WTC11 (cell line): ENCODE data around the gene NEK11.

Experiments
- CTCF ChIP-seq: fragments of 200-600 bp; IDR thresholded peaks from 2 replicates; pipeline ENCODE4 v1.8.0; 2022; ENCODE audit warnings: antibody characterized with exemption
- ELF4 ChIP-seq: sonication (generic); formaldehyde crosslinking; IDR thresholded peaks from 2 replicates; pipeline ENCODE4 v1.8.1; 2022; ENCODE audit warnings: low read depth, mild to moderate bottlenecking, moderate library complexity, missing genetic modification reagents
- FOXK1 ChIP-seq: sonication (generic); formaldehyde crosslinking; IDR thresholded peaks from 2 replicates; pipeline ENCODE4 v1.8.0; 2022; ENCODE audit warnings: mild to moderate bottlenecking, moderate library complexity, missing genetic modification reagents
- GABPB1 ChIP-seq: sonication (generic); formaldehyde crosslinking; IDR thresholded peaks from 2 replicates; pipeline ENCODE4 v1.8.1; 2023; ENCODE audit warnings: mild to moderate bottlenecking, missing genetic modification reagents
- IRF1 ChIP-seq: sonication (generic); formaldehyde crosslinking; IDR thresholded peaks from 2 replicates; pipeline ENCODE4 v1.8.0; 2023; ENCODE audit warnings: missing genetic modification reagents
- JUN ChIP-seq: sonication (generic); formaldehyde crosslinking; IDR thresholded peaks from 2 replicates; pipeline ENCODE4 v1.8.0; 2023; ENCODE audit warnings: mild to moderate bottlenecking, missing genetic modification reagents
- KAT7 ChIP-seq: sonication (generic); formaldehyde crosslinking; IDR thresholded peaks from 2 replicates; pipeline ENCODE4 v1.8.1; 2023; ENCODE audit warnings: missing genetic modification reagents, mild to moderate bottlenecking, borderline replicate concordance
- SP1 ChIP-seq: sonication (generic); formaldehyde crosslinking; conservative IDR thresholded peaks from 2 replicates; pipeline ENCODE4 v1.8.1; 2022; ENCODE audit warnings: missing genetic modification reagents
- USF2 ChIP-seq: sonication (generic); formaldehyde crosslinking; IDR thresholded peaks from 2 replicates; pipeline ENCODE4 v1.8.1; 2023; ENCODE audit warnings: mild to moderate bottlenecking, missing genetic modification reagents, moderate library complexity
- ZNF416 ChIP-seq: fragments of 250-450 bp; sonication (Bioruptor Pico); IDR thresholded peaks from 2 replicates; pipeline ENCODE4 v1.9.0; 2021; ENCODE audit warnings: mild to moderate bottlenecking, inconsistent platforms
- TF ChIP-seq, protein P1 (sequence below): sonication (generic); formaldehyde crosslinking; IDR thresholded peaks from 2 replicates; pipeline ENCODE4 v1.8.0; 2022; ENCODE audit warnings: mild to moderate bottlenecking, missing genetic modification reagents
- TF ChIP-seq, protein P2 (sequence below): sonication (generic); formaldehyde crosslinking; IDR thresholded peaks from 2 replicates; pipeline ENCODE4 v1.8.0; 2022; ENCODE audit warnings: mild to moderate bottlenecking, missing genetic modification reagents

DNA sequence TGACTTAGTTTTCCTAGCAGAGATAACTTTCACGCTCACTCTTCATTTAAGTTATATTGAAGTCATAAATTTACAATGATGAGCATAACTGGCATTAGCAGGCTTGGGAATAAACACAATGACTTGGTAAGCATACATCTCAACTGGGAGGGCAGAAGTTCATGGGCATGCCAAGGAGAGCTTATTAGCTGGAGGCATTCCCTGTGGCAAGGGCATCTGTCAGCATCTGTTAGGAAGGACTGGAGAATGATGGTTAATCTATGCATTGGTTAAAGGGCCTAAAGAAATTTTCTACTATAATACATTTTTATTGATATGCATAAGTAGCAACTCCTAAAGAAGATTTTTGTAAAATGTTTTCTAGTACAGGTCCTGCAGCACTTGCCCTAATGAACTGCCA lies 52.4 kb downstream of the NEK11 start:
- TF ChIP-seq SP1 (CRISPR knock-in tag) (no peak), CTCF (no peak), USF2 (CRISPR knock-in tag) (no peak), ELF4 (no peak), JUN (CRISPR knock-in tag) (no peak), FOXK1 (no peak), IRF1 (CRISPR knock-in tag) (no peak), GABPB1 (no peak), KAT7 (CRISPR knock-in tag) (no peak), ZNF416 (CRISPR knock-in tag) (no peak)
- TF ChIP-seq, protein P1, sequence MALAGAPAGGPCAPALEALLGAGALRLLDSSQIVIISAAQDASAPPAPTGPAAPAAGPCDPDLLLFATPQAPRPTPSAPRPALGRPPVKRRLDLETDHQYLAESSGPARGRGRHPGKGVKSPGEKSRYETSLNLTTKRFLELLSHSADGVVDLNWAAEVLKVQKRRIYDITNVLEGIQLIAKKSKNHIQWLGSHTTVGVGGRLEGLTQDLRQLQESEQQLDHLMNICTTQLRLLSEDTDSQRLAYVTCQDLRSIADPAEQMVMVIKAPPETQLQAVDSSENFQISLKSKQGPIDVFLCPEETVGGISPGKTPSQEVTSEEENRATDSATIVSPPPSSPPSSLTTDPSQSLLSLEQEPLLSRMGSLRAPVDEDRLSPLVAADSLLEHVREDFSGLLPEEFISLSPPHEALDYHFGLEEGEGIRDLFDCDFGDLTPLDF = no peak
- TF ChIP-seq, protein P2, sequence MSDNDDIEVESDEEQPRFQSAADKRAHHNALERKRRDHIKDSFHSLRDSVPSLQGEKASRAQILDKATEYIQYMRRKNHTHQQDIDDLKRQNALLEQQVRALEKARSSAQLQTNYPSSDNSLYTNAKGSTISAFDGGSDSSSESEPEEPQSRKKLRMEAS (CRISPR knock-in tag) = no peak
